Mammary epithelial cell (primary cell): Measurements from ENCODE around the gene RAB20.

Source experiments
- CTCF ChIP-seq, 2 donors: IDR thresholded peaks in 1 of 2; conservative IDR thresholded peaks in 1 of 2; 2 replicates each; pipeline ENCODE4 v1.5.1; 2011 to 2012; ENCODE audit warnings: inconsistent platforms in 2 of 2, low read length in 2 of 2, mild to moderate bottlenecking in 2 of 2, control low read depth in 1 of 2, low read depth in 1 of 2; ENCODE audit not compliant: insufficient read depth in 1 of 2; ENCODE audit errors: extremely low read depth in 1 of 2
- EZH2 ChIP-seq: IDR thresholded peaks from 2 replicates; pipeline ENCODE4 v1.6.1; 2012; ENCODE audit warnings: low read length, inconsistent platforms, borderline replicate concordance

DNA sequence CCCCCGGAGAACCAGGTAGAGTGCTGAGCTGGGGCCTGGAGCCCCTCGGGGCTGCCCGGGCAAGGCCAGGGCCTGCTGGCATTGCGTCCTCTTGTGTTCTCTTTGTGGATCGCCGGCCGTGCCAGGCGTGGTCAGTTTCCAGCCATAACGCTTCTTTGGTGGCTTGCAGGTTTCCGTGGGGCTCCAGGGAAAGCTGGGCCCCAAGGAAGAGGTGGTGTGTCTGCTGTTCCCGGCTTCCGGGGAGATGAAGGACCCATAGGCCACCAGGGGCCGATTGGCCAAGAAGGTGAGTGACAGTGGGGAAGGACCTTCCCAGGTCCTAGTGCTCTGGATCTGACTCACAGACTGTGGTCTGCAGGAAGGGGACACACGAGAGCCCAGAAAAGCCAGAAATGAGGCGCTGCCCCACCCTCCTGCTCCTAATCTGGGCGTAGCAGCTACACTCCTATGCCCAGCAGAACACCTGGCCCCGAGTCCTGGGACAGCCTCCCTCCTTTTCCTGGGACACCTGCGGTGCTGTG is 57.5 kb downstream of the RAB20 start:
- TF ChIP-seq CTCF (conservative IDR thresholded peaks at IDR 0.05 in 1 of 2, IDR thresholded peaks at IDR 0.05 in 1 of 2; ENCODE audit: extremely low read depth in 1 of 2, insufficient read depth in 1 of 2, low read depth in 1 of 2, low read length in 2 of 2) (no peak), EZH2 (no peak)
